ENCODE measurements around the gene TPBG.

TPBG gene, protein sequence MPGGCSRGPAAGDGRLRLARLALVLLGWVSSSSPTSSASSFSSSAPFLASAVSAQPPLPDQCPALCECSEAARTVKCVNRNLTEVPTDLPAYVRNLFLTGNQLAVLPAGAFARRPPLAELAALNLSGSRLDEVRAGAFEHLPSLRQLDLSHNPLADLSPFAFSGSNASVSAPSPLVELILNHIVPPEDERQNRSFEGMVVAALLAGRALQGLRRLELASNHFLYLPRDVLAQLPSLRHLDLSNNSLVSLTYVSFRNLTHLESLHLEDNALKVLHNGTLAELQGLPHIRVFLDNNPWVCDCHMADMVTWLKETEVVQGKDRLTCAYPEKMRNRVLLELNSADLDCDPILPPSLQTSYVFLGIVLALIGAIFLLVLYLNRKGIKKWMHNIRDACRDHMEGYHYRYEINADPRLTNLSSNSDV

DNA sequence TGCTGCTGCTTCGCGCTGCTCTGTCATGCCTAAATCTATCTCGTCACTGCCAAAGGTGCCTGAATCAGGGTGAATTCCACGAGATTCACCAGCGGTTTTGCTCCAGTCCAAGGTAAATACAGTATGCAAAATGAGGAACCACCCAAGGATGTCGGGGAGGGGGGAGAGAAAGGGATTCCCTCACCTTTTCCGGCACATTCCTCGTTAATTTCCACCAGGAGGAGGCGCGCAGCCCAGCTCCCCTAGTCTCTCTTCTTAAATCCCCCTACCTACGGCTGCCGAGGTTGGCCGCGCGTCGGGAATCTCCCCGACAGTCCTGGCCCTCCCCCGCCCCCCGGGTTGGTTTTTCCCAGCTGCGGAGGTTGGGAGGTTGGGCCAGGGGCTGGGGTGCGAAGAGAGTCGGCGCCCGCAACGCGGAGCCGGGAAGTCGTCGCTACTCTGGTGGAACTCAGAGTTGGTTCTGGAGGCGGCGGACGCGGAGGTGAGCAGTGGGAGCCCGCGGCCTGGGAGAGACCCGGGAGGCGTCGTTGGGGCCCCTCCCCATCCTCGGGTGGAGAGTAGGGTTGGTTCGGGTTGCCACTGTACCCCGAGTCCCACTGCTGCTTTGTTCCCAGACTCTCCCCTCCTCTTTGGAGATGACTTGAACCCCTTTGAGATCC lies at the start of gene TPBG:
TPBG (plus strand) TSS at position 390 of the 659 bp plus-strand sequence. CDS start 1,145 bp downstream, outside the sequence.
- no peak for DNase-seq

DNA sequence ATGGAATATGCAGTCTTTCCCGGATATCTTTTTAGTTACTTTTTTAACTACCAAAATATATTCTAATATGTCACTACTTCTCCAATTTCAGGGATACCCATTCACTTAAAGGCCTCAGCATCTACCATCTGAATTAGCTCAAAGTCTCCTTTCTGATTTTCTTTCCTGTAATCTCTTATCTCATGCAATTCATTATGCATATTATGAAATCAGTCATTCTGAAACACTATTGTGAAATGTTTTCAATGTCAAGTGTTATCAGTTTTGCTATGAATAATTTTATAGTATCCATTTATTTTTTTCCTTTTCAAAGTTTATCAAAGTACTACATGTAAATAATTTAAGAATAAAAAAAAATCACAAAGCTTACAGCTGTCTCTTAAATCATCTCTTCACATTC lies 41.2 kb upstream of the TPBG start:
- no peak for DNase-seq

DNA sequence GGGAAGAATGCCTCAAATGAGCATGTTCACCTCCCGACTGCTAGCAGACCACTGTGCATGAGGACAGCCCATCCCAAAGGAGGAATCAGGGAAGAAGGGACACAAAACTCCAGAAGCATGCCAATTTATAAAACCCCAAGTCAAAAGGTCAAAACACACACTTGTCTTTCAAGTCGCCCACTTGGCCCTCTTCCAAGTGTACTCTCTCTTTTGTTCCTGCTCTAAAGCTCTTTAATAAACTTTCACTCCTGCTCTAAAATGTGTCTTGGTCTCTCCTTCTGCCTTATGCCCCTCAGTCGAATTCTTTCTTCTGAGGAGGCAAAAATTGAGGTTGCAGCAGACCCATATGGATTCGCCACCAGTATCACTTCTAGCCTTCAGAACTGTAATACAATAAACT lies 33.9 kb upstream of the TPBG start:
- DNase-seq: no peak

DNA sequence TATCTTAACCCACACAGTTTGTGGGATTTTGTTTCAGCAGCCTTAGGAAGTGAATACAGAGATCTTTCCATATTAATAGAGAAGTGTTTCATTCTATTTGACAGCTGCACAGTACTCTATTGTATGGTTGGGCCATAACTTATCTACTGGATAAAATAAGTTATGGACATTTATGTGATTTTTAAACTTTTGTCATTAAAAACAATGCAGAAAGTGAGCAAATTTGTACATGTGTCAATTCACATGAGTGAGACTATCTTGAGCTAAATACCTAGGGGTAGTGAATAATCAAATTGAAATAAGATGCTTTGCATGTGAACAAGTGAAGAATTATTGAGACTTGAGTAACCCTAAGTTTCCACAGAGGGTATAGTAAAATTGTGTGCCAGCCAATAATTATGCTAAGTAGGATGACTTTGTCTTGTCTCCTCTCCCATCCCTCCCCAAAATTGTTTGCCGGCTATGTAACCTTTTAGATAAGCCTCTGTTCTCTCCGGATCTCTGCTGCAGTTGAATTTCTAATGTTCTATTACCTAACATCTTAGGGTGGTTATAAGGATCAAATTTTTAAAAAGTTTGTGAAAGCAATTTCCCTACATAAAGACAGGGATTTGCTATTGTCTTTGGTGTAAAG lies 33.3 kb upstream of the TPBG start:
- DNase-seq: no peak

DNA sequence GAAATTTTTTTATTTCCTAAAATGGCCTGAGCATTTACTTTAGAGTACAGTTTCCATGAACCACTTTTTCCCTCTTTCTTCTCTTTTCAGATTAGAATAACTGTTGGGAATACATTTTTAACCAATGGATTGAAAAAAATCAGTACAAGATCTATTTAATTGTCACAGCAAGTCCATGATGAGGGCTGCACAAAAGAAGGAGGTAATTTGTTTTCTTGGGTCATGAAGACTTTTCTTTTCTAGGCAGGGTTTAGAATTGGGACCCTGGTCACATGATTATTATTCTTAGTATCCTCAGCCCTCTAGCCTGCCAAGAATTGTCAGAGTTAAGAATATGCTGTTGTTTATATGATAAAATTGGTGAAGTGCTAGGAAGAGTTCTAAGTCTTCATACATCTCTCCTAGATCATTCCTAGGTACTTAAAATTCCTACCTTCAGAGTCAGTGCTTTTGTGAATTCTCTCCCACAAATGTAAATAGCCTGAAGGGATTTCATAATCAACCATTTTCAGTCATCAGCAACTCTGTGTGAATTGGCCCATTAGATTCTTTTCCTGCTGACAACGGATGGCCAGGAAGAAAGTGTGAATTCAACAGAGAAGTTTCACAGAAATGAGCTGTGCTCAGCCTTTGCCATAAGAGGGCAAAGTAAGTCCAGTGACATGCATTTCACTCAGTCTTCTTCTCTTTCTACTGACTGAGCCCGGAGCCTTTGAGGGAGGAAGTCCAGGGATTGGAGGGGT lies 32.4 kb upstream of the TPBG start:
- no peak for DNase-seq

DNA sequence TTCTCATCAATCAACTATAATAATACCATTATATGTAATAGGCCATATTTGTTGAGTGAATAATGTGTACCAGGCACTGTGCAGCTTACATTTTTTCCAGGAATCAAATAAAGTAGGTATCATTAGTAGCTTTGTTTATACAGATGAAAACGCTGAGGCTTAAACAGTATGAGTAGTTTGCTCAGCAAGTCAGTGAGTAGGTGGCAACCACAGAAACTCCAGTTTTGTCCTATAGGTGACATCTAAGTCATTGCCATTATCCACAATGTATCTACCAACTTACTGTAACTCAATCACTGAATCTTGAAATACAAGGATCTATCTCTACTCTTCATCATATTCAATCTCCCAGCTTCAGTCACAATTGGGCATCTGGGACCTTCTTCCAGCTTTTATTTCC lies 29.8 kb upstream of the TPBG start:
- DNase-seq: no peak

DNA sequence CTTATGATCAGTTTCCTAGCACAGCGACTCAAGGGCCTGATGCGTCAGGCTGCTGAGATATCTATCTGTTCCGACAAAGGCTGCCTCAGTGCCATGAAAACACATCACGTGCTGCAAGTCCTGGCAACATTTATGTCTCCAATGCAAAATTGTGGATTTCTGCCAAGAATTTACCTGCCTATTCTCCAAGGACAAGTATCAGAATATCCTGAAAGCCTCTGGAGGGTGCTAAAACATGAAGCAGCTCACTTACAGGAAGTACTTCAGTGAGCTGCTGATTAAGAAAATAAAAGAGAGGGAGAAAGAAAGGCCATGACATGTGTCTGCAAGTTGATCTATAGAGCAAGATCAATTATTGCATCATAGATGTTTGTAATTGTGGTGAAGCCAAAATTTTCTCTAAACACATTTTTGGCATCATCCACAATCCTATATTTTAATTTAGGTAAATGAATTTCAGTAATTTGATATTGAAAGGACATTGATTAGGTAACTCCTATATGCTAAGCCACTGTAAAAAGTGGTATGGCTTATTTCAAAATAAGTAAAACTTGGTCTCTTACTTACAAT lies 25.8 kb upstream of the TPBG start:
- DNase-seq: no peak

DNA sequence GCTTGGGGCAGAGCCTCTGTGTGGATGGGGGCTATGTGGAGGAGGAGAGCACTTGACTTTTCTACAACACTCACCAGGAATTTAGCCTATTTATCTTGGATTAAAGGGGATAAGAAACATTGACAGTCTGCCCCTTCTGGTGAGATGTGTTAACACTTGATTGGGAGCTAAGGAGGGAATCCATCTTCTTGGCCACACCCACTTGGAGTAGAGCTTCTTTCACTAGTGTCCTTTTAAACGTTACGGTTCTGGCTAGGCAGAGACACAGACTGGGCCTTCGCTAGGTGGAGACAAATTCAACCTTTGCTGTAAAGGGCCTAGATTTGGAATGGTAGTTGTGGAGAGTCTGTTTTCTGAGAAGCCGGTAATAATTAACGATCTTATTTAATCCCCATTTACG lies 15.5 kb upstream of the TPBG start:
- DNase-seq: no peak

DNA sequence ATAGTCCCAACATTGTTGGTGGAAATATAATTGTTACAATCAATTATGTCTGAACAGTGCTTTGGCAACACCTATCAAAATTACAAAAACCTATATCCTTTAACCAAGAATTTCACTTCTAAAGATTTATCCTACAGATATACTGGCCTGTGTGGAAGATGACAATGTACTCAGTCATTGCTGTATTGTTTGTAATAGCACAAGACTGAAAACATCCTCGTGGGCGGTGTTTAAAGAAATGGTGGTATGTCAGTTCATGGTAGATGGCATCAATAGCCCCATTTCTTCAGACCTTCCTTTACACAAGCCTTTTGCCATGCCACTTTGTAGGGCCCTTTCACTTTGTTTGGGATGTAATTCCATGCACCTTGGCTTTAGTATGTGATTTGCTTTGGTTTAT lies 9.8 kb upstream of the TPBG start:
- no peak for DNase-seq

DNA sequence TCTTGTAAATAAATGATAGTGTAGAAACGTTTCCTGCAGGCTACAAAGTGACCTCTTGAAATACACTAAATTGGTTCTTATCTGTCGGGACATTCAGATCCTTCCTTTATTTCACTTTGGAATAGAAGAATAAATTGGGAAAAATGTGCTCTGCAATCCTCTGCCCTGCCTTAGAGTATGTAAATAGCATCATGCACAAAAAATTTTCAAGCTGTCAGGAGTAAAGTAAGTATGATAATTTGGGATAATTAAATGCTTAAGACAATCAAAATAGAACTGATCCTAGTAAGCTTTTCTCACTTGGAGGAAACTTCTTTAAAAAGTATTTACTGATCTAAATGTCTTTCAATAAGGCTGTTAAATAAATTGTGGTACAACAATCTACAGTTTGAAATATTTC lies 3.1 kb upstream of the TPBG start:
- DNase-seq: no peak

DNA sequence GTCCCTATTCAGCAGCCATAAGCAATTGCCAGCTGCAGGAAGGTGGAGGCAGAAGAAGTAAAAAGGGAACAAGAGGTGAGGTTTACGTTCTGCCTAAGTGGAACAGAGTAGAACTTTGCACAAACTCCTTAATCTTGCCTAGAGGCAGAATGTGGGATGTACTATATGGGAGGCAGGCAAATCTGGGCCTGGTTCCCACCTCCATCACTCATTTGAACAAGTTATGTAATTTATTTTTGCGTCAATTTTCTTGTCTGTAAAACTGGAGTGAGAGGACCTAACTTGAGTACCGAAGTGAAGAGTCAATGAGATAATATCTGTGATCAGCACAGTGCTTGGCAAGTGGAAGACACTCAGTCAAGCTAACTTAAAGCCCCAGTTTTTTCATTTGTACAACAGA lies 2.0 kb upstream of the TPBG start:
- no peak for DNase-seq

DNA sequence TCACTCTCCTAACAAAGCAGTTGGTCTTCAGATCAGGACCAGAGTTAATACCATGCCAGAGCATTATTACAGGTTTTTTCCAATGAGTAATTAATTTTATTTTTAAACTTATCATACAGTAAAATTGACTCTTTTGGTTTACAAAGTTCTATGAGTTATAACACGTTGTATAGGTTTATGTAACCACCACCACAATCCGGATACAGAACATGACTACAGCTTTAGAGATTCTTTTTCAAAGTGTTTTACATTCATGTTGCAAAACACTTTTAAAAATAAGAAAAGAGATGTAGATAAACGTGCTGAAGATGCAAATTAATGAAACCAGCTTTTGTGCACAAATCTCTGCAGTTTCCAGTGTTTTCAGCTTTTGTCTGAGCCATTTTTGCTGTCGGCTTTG lies 1.5 kb upstream of the TPBG start:
- no peak for DNase-seq

DNA sequence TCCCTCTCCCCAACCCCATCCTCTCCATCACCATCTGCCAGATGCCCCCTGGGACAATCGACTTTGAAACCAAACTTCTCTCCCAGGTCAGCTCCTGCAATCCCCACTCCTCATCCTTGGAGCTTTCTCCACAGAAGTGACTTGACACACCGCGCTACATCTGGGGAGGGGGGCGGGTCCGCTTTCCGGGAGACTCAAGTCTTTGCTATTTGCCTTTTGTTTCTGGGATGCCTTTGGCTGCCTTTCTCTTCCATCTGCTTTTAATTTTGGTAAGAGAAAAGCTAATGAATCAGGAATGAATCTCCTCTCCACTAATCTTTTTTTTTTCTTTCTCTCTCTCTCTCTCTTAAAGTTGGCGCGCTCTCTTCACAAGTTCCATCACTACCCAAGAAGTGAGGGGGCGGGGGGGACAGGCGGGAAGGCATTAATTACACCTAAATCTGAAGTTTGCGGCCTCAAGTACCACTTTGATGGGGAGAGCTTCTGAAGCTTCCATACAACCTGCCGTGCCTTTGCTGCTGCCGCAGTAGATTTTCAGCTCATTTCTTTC lies 664 bp upstream of the TPBG start:
- DNase-seq: no peak

DNA sequence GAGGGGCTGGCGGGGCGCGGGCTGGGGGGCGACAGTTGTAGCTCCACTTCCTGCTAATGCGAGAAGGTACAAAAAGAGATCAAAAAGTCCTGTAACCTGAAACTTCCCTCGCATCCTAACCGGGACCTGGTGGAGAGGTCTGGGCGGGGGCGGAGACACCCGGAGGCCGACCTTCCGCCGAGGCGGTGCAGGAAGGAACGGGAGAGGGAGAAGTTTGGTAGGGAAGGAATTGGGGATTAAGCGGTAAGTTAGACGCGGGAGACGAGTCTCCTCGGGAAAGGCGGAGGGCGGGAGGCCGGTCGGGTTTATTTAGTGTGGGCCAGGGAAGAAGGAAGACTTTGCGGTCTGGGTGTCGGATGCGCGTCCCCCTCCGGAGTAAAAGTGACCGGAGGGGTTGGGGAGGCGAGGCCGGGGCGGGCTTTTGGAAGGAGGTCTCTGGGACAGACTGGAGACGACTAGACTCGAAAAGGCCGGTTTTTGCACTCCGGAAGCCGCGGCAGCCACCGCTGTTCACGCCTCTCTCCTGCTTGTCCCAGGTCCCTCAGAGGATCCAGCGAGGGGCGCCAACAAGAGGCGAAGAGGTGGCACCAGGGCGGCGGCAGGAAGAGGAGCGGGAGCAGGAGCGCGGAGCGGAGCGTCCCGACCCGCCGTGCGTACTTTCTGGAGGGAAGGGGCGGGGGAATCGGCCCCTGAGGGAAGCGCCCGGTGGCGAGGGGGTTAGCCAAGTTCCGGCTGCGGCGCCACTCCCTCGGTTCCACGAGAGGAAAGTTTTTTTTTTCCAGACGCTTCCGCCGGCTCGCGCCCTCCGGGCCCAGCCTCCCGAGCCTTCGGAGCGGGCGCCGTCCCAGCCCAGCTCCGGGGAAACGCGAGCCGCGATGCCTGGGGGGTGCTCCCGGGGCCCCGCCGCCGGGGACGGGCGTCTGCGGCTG lies 734 bp downstream of the TPBG start:
- no peak for DNase-seq

DNA sequence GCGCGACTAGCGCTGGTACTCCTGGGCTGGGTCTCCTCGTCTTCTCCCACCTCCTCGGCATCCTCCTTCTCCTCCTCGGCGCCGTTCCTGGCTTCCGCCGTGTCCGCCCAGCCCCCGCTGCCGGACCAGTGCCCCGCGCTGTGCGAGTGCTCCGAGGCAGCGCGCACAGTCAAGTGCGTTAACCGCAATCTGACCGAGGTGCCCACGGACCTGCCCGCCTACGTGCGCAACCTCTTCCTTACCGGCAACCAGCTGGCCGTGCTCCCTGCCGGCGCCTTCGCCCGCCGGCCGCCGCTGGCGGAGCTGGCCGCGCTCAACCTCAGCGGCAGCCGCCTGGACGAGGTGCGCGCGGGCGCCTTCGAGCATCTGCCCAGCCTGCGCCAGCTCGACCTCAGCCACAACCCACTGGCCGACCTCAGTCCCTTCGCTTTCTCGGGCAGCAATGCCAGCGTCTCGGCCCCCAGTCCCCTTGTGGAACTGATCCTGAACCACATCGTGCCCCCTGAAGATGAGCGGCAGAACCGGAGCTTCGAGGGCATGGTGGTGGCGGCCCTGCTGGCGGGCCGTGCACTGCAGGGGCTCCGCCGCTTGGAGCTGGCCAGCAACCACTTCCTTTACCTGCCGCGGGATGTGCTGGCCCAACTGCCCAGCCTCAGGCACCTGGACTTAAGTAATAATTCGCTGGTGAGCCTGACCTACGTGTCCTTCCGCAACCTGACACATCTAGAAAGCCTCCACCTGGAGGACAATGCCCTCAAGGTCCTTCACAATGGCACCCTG lies 1.6 kb downstream of the TPBG start:
- no peak for DNase-seq

DNA sequence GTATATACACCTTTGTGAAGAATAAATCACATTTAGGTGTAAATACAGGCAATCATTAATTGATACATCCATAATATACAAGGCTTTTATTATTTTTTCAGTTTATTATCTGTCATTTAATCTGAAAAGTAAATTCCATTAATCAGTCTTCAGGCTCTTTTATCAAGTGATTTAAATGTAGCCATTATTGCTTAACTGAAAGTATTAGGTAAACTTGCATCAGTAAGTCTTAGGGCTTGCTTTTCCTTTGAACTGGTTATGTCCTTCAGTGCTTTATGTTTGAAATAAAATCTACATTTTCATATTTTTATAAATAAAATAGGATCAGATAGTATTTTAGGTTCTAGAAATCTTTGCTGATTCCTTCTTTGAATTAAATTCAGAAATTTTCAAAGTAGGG lies 4.1 kb downstream of the TPBG start:
- DNase-seq: no peak

DNA sequence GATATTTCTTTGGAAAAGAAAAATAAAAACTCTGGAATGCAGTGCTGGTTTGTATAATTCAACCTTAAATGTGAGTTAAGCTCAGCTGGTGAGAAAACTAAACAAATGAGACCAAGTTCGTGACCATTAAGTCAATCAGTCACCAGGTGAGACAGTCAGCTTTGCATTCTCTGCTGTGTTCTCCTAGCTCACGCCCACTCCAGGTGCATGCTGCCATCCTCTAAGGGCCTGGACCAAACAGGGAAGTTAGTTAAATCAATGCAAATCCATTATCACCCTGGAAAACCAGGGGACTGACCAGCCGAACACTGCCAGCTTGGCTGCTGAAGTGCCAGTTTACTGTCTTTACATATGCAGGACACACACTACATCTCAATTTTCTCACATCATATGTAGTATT lies 7.2 kb downstream of the TPBG start:
- no peak for DNase-seq

DNA sequence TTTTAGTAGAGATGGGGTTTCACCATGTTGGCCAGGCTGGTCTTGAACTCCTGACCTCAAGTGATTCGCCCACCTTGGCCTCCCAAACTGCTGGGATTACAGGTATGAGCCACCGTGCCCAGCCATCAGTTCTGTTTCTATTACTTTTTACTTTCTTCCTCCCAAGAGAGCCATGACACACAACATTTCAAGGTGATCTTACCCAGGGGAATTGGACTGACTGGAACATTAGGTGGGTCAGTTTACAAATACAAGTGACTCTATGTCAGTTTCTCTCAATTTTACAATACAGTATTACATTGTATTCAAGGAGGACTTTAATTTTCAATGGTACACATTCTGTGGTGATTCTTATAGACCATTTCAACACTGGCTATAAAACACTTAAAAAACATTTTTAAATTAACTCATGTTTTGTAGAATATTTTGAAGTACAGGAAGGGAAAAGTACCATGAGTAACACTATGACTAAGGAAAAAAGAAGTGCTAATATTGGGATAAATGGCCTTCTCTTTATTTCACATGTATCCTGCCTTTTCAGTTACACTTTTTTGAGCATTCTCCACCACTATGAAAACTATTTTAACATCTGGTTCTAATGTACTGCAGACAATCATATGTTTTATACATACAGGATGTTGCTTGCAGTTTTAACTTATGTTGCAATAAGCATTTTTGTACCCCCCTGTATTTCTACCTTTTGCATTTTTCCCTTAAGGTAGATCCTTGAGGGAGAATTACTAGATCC lies 8.4 kb downstream of the TPBG start:
- DNase-seq: no peak

DNA sequence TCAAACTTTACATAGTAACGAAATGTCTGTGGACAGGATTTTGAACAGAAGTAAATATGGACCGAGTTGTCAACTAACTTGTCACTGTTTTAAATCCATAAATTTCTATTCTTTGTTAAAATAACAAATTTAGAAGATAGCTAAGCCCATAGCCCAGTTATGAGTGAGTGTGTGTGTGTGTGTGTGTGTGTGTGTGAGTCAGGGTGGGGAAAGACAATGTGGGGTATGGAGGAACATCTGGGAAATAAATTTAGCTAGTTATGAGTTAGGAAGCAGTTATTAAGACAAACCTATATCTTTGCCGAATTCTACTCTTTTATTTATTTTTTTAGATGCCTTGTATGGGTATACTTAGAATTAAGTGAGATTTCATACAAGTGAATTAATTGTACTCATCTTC lies 9.0 kb downstream of the TPBG start:
- no peak for DNase-seq

DNA sequence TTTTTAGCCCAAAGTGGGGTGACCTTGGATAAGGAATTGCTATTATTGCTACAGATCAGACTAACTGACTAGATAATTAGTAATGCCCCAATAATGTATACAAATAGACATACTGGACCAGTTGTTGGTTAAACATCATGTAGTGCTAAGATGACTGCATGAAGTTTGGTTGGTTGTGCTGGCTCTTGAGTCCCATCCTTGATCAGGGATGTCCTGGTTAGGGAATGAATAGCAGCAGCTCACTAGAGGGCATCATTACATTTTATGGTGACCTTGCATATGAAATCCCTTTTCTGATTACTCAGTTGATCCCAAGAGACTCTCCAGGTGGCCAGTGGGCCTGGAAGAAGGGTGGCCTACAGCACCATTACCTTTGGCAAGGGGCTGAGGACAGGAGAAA lies 10.9 kb downstream of the TPBG start:
- no peak for DNase-seq
